ENCODE data around the gene TEX11.

DNA sequence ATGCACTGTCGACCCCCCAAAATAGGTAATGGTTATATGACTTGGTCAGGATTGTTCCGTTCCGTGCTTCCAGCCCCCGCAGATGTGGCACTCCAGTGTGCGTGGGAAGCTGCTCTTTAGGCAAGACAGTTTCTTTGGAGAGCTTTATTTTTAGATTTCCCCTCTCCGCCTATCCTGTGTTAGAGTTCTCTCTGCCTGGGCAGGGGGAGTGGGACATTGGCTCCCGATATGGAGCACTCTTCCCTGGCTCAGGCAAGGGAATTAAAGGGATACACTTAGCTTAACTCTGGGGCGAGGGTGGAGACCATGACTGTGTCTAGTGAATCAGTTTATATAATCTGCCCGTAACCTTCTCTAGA lies 427.9 kb downstream of the TEX11 start:
- TF ChIP-seq, protein P1, sequence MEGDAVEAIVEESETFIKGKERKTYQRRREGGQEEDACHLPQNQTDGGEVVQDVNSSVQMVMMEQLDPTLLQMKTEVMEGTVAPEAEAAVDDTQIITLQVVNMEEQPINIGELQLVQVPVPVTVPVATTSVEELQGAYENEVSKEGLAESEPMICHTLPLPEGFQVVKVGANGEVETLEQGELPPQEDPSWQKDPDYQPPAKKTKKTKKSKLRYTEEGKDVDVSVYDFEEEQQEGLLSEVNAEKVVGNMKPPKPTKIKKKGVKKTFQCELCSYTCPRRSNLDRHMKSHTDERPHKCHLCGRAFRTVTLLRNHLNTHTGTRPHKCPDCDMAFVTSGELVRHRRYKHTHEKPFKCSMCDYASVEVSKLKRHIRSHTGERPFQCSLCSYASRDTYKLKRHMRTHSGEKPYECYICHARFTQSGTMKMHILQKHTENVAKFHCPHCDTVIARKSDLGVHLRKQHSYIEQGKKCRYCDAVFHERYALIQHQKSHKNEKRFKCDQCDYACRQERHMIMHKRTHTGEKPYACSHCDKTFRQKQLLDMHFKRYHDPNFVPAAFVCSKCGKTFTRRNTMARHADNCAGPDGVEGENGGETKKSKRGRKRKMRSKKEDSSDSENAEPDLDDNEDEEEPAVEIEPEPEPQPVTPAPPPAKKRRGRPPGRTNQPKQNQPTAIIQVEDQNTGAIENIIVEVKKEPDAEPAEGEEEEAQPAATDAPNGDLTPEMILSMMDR (IDR thresholded peaks at IDR 0.05) = no peak
- TF ChIP-seq POLR2A (IDR thresholded peaks at IDR 0.05; ENCODE audit: low read depth) (no peak), POLR2AphosphoS5 (IDR thresholded peaks at IDR 0.05) (peak in 1 of 2 donors; percentile 52), EP300 (IDR thresholded peaks at IDR 0.05) (no peak)

Data from esophagus muscularis mucosa (tissue), 4 donors.